Erythroblast (primary cell): Measurements from ENCODE around the gene EPN1.

Source experiments
- GATA1 ChIP-seq: IDR thresholded peaks from 2 replicates; pipeline ENCODE4 v1.6.1; 2011; ENCODE audit warnings: low read depth, mild to moderate bottlenecking, control low read depth, low read length, moderate library complexity
- POLR2A ChIP-seq: IDR thresholded peaks from 2 replicates; pipeline ENCODE4 v1.6.1; 2011; ENCODE audit warnings: mild to moderate bottlenecking, low read length

DNA sequence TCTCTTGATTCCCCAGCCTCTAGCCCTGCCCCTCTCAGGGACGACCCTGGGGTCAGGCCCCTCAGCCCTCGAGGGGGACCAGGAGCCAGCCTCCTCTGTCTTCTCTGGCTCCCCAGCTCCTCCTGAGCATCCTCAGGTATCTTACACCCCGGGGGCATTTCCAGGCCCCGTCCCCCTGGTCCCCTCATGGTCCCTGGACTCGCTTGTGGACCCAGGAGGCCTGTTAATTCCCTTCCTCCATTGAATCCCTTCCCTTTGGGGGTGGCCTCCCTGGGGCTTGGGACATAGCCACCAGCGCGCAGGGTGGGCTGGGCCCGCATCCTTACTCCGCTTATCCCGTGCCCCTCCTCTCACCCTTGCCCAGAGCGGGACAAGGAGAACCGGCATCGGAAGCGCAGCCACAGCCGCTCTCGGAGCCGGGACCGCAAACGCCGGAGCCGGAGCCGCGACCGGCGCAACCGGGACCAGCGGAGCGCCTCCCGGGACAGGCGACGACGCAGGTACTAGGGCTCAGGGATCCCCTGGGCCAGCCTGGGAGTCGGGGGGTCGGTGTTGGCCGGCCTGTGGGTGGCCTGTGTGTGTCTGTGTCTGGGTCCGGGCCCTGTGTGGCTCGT, 16.1 kb upstream of the EPN1 start:
- no peak for TF ChIP-seq POLR2A
- TF ChIP-seq GATA1: no peak
